ENCODE measurements around the gene C4orf50.

- TF ChIP-seq CTCF (CRISPR knock-in tag; IDR thresholded peaks at IDR 0.05): no peak
- TF ChIP-seq JUN (CRISPR knock-in tag; IDR thresholded peaks at IDR 0.05): no peak
- no peak for TF ChIP-seq HOXA5 (CRISPR knock-in tag; IDR thresholded peaks at IDR 0.05)
- TF ChIP-seq SIN3A (IDR thresholded peaks at IDR 0.05; ENCODE audit: borderline replicate concordance, low read depth, low read length): no peak
- TF ChIP-seq EZH2 (conservative IDR thresholded peaks at IDR 0.05; ENCODE audit: low read depth, low read length): no peak
- TF ChIP-seq ZNF674 (CRISPR knock-in tag; IDR thresholded peaks at IDR 0.05; ENCODE audit: low read depth): no peak
- TF ChIP-seq CAMTA2 (CRISPR knock-in tag; IDR thresholded peaks at IDR 0.05; ENCODE audit: borderline replicate concordance): no peak
Observed at GRCh38 chr4:5976921-5977320, 41.3 kb downstream of the C4orf50 start.

All from HepG2 (cell line).